ENCODE measurements around the gene CFAP46.

CFAP46 gene

DNA sequence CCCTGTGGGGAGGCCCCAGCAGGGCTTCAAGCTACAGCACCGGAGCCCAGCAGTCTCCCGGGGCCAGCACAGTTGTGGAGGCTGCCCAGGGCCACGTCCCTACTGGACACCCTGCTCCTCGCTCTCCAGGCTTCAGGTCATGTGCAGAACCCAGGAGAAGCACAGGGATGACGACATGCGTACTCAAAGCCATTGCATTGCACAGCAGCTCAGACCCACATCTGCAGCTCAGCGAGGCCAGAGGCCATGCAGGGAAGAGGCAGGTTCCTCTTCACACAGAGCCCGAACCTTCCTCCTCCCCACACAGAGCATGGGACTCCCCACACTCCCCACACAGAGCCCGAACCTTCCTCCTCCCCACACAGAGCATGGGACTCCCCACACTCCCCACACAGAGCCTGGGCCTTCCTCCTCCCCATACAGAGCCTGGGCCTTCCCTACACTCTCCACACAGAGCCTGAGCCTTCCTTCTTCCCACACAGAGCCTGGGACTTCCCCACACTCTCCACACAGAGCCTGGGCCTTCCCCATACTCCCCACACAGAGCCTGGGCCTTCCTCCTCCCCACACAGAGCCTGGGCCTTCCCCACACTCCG lies 12.3 kb downstream of the CFAP46 start:
- TF ChIP-seq, protein P1, sequence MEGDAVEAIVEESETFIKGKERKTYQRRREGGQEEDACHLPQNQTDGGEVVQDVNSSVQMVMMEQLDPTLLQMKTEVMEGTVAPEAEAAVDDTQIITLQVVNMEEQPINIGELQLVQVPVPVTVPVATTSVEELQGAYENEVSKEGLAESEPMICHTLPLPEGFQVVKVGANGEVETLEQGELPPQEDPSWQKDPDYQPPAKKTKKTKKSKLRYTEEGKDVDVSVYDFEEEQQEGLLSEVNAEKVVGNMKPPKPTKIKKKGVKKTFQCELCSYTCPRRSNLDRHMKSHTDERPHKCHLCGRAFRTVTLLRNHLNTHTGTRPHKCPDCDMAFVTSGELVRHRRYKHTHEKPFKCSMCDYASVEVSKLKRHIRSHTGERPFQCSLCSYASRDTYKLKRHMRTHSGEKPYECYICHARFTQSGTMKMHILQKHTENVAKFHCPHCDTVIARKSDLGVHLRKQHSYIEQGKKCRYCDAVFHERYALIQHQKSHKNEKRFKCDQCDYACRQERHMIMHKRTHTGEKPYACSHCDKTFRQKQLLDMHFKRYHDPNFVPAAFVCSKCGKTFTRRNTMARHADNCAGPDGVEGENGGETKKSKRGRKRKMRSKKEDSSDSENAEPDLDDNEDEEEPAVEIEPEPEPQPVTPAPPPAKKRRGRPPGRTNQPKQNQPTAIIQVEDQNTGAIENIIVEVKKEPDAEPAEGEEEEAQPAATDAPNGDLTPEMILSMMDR (IDR thresholded peaks at IDR 0.05), result no peak
- no peak overlapping the region for H3K27ac ChIP-seq
- DNase-seq (ENCODE audit: low spot score), result no peak
- no peak overlapping the region for H3K4me3 ChIP-seq

- TF ChIP-seq, protein P1 (IDR thresholded peaks at IDR 0.05), result no peak
- H3K4me3 ChIP-seq, result no peak overlapping the region
- no peak overlapping the region for H3K27ac ChIP-seq
- no peak for DNase-seq (ENCODE audit: low spot score)
These were observed 12.9 kb downstream of the CFAP46 start for GRCh38 chr10:132929480-132929879.

- no peak overlapping the region for H3K27ac ChIP-seq
- H3K4me3 ChIP-seq, result no peak overlapping the region
- TF ChIP-seq, protein P1 (IDR thresholded peaks at IDR 0.05), result no peak
- DNase-seq (ENCODE audit: low spot score), result no peak
These were observed 14.1 kb downstream of the CFAP46 start for GRCh38 chr10:132928261-132928660.

DNA sequence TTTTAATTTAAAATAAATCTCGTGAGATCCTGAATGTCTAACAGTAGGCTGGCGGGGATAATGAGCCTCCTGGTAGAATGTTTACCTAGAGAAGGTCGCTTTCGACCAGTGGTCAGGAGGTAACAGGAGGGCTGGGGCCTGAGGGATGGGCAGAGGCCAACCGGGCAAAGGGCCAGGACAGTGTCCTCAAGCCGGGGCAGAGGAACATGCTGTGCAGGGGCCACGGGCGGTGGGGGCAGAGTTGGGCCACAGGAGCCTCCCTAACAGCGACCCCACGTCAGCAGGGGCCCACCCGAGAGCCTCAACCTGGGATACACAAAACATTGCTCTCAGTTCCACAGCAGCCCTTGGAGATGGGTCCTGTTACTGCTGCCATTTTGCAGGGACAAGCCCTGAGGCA lies 14.5 kb downstream of the CFAP46 start:
- DNase-seq (ENCODE audit: low spot score), result no peak
- H3K4me3 ChIP-seq, result no peak overlapping the region
- TF ChIP-seq, protein P1 (IDR thresholded peaks at IDR 0.05), result no peak
- H3K27ac ChIP-seq, result no peak overlapping the region

GRCh38 chr10:132926777-132927650 lies 15.4 kb downstream of the CFAP46 start:
- TF ChIP-seq, protein P1 (IDR thresholded peaks at IDR 0.05), result no peak
- no peak overlapping the region for H3K27ac ChIP-seq
- DNase-seq (ENCODE audit: low spot score), result no peak
- H3K4me3 ChIP-seq, result no peak overlapping the region

DNA sequence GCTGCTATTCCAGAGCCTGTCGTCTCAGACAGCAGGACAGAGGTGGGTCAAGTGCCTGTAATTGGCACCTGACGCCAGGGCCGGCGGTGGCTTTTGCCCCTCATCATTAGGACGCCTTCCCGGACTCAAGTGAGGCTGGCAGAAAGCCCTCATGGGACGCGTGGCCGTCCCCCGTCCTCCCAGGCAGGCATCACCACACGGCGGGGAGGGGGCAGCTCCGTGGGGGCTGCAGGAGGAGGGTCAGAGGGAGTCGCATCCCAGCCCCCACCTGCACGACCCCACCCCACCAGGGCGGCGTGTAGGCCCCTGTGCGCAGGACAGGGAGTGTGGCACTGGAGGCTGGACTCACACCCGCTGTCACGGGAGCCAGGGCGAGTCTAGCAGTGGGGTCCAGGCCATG lies 16.3 kb downstream of the CFAP46 start:
- no peak for DNase-seq (ENCODE audit: low spot score)
- TF ChIP-seq, protein P1 (IDR thresholded peaks at IDR 0.05), result no peak
- Histone ChIP-seq H3K27ac (no peak overlapping the region), H3K4me3 (no peak overlapping the region)

DNA sequence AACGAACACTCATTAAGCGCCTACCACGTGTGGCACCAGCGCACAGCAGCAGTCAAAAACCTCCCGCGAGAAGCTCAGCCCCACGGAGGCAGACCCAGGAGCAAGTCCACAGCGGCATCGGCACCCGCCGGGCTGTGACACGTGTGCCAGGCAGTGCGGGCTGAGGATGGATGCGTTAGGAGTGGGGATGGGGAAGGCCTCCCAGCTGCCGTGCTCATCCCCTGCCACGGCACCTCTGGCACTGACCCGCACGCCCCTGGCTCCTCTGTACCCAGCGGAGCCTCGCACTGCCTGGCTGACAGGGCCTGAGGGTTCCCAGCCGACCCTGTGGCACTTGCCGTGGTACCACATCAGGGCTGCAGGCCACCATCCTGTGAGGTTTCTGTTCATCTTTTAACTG lies 16.8 kb downstream of the CFAP46 start:
- DNase-seq (ENCODE audit: low spot score), result no peak
- TF ChIP-seq, protein P1 (IDR thresholded peaks at IDR 0.05), result no peak
- Histone ChIP-seq H3K4me3 (no peak overlapping the region), H3K27ac (no peak overlapping the region)

Data from coronary artery (tissue), 2 donors.